GM12892 (cell line): ENCODE measurements around the gene IMPDH1.

ENCODE experiments used
- POLR2A ChIP-seq: IDR thresholded peaks from 2 replicates; pipeline ENCODE4 v1.6.1; 2011; ENCODE audit warnings: low read depth, low read length, control low read depth
- POLR2AphosphoS5 ChIP-seq: IDR thresholded peaks from 2 replicates; pipeline ENCODE4 v1.6.1; 2011; ENCODE audit warnings: low read depth, low read length, control low read depth
- TAF1 ChIP-seq: IDR thresholded peaks from 2 replicates; pipeline ENCODE4 v1.6.1; 2011; ENCODE audit warnings: low read depth, mild to moderate bottlenecking, control low read depth, low read length, borderline replicate concordance

- no peak for TF ChIP-seq TAF1
- no peak for TF ChIP-seq POLR2A
- TF ChIP-seq POLR2AphosphoS5 = no peak
Observed at GRCh38 chr7:128408709-128409595, 830 bp downstream of the IMPDH1 start.
